ENCODE data around the gene COL9A1.

COL9A1 gene

DNA sequence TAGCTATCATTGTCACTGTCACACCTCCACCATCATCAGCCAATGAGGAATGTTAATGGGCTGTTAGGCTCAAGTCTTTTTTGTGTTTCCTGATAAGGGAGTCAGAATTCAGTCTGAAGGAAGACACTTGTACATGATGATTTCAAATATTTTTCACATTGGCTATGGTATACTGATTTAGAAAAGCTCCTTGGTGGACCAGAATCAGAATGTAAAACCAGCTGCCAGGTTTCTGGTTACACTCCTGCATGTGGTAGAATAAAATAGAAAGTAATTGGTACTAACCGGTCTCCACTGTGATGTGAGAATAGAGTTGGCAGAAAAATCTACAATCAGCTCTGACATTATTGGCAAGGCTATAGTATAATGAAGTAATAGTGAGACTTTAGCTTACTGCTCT is 10.7 kb downstream of the COL9A1 start:
- no peak overlapping the region for H3K4me3 ChIP-seq (ENCODE audit: low read length)
- TF ChIP-seq, protein P1, sequence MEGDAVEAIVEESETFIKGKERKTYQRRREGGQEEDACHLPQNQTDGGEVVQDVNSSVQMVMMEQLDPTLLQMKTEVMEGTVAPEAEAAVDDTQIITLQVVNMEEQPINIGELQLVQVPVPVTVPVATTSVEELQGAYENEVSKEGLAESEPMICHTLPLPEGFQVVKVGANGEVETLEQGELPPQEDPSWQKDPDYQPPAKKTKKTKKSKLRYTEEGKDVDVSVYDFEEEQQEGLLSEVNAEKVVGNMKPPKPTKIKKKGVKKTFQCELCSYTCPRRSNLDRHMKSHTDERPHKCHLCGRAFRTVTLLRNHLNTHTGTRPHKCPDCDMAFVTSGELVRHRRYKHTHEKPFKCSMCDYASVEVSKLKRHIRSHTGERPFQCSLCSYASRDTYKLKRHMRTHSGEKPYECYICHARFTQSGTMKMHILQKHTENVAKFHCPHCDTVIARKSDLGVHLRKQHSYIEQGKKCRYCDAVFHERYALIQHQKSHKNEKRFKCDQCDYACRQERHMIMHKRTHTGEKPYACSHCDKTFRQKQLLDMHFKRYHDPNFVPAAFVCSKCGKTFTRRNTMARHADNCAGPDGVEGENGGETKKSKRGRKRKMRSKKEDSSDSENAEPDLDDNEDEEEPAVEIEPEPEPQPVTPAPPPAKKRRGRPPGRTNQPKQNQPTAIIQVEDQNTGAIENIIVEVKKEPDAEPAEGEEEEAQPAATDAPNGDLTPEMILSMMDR (conservative IDR thresholded peaks at IDR 0.05; ENCODE audit: low read length), result no peak
- no peak for DNase-seq (ENCODE audit: low read depth)

DNA sequence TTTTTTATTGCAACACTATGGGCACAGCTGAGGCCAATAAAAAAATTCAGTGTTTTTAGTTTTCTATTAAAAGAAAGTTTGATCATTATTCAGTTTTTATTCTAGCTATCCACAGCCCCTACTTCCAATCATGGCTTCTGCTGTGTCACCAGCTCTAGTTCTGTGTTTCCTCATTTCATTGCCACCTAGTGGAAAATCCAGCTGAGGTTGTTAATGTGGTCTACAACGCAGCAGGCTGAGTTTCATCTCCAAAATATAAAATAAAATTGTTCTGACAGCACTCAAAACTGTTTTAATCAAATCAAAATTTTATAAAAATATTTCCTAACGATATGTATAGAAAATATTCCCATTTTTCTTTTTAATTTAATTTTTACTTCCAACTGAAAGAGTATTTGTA is 13.6 kb downstream of the COL9A1 start:
- DNase-seq (ENCODE audit: low read depth), result no peak
- TF ChIP-seq, protein P1 (conservative IDR thresholded peaks at IDR 0.05; ENCODE audit: low read length), result no peak
- H3K4me3 ChIP-seq (ENCODE audit: low read length), result no peak overlapping the region

GRCh38 chr6:70286905-70287304 is 16.0 kb downstream of the COL9A1 start:
- H3K4me3 ChIP-seq (ENCODE audit: low read length), result no peak overlapping the region
- TF ChIP-seq, protein P1 (conservative IDR thresholded peaks at IDR 0.05; ENCODE audit: low read length), result no peak
- DNase-seq (ENCODE audit: low read depth), result no peak

DNA sequence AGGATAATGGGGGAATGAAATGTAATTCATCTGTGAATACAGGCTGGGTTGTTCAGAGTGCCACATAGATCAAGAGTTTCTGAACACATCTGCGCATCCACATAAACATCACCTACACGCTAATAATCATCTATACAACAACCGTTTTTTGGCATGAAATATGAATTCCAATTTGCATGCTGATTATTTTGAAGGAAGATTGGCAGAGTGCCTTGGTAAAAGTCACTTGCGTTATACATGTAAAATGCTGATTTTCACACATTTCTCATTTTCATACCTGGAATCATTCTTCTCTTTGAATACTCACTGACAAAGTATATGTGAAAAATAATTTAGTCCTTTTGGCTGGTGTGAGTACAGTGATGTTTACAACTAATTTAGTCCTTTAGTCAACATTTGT is 17.7 kb downstream of the COL9A1 start:
- DNase-seq (ENCODE audit: low read depth), result no peak
- TF ChIP-seq, protein P1 (conservative IDR thresholded peaks at IDR 0.05; ENCODE audit: low read length), result no peak
- H3K4me3 ChIP-seq (ENCODE audit: low read length), result no peak overlapping the region

GRCh38 chr6:70282919-70283461 is 19.9 kb downstream of the COL9A1 start:
- TF ChIP-seq, protein P1 (conservative IDR thresholded peaks at IDR 0.05; ENCODE audit: low read length), result no peak
- H3K4me3 ChIP-seq (ENCODE audit: low read length), result no peak overlapping the region
- no peak for DNase-seq (ENCODE audit: low read depth)

- H3K4me3 ChIP-seq (ENCODE audit: low read length), result no peak overlapping the region
- TF ChIP-seq, protein P1 (conservative IDR thresholded peaks at IDR 0.05; ENCODE audit: low read length), result no peak
- DNase-seq (ENCODE audit: low read depth), result no peak
Observed at GRCh38 chr6:70282312-70282918, 20.5 kb downstream of the COL9A1 start.

- DNase-seq (ENCODE audit: low read depth), result no peak
- TF ChIP-seq, protein P1 (conservative IDR thresholded peaks at IDR 0.05; ENCODE audit: low read length), result no peak
- H3K4me3 ChIP-seq (ENCODE audit: low read length), result no peak overlapping the region
Observed at GRCh38 chr6:70281923-70282311, 21.0 kb downstream of the COL9A1 start.

Measured in AG10803 (cell line).